HEK293T (cell line): ENCODE measurements around the gene SLC9A9.

Source experiments
- CTCF ChIA-PET: fragments of 350-600 bp; formaldehyde crosslinking; extraction: SDS; loops from one replicate; lab custom pipeline; 2021; ENCODE audit warnings: antibody characterized with exemption, inconsistent platforms; lab: Yijun Ruan, JAX
- POLR2A ChIA-PET: fragments of 350-600 bp; formaldehyde crosslinking; extraction: SDS; loops from one replicate; lab custom pipeline; 2020; ENCODE audit warnings: antibody characterized with exemption, inconsistent platforms; lab: Yijun Ruan, JAX
- DNase-seq: peaks from one replicate; pipeline ENCODE4 v3.0.0; 2012; ENCODE audit warnings: mixed read lengths; ENCODE audit errors: extremely low spot score
- ARNT ChIP-seq: fragments of 450-650 bp; IDR thresholded peaks from 2 replicates; pipeline ENCODE4 v1.6.1; 2017; ENCODE audit warnings: mild to moderate bottlenecking
- BHLHE40 ChIP-seq: fragments of 450-650 bp; IDR thresholded peaks from 2 replicates; pipeline ENCODE4 v1.6.1; 2016; ENCODE audit warnings: mild to moderate bottlenecking, moderate library complexity, borderline replicate concordance
- CTBP1 ChIP-seq: fragments of 450-650 bp; IDR thresholded peaks from 2 replicates; pipeline ENCODE4 v1.6.1; 2016; ENCODE audit warnings: borderline replicate concordance
- ELF4 ChIP-seq: fragments of 450-650 bp; IDR thresholded peaks from 2 replicates; pipeline ENCODE4 v1.6.1; 2017; ENCODE audit warnings: antibody characterized with exemption
- FOXA1 ChIP-seq: fragments of 450-650 bp; IDR thresholded peaks from 2 replicates; pipeline ENCODE4 v1.6.1; 2016; ENCODE audit warnings: mild to moderate bottlenecking
- FOXK2 ChIP-seq: fragments of 450-650 bp; IDR thresholded peaks from 2 replicates; pipeline ENCODE4 v1.6.1; 2016; ENCODE audit warnings: mild to moderate bottlenecking
- FOXM1 ChIP-seq: fragments of 450-650 bp; IDR thresholded peaks from 2 replicates; pipeline ENCODE4 v1.6.1; 2017; ENCODE audit warnings: mild to moderate bottlenecking, borderline replicate concordance
- HDGF ChIP-seq: fragments of 450-650 bp; IDR thresholded peaks from 2 replicates; pipeline ENCODE4 v1.6.1; 2017; ENCODE audit warnings: antibody characterized with exemption, borderline replicate concordance
- L3MBTL2 ChIP-seq: fragments of 450-650 bp; conservative IDR thresholded peaks from 2 replicates; pipeline ENCODE4 v1.6.1; 2016; ENCODE audit warnings: mild to moderate bottlenecking
- LEF1 ChIP-seq: fragments of 450-650 bp; IDR thresholded peaks from 2 replicates; pipeline ENCODE4 v1.6.1; 2017; ENCODE audit warnings: mild to moderate bottlenecking, borderline replicate concordance
- NFRKB ChIP-seq: fragments of 450-650 bp; IDR thresholded peaks from 2 replicates; pipeline ENCODE4 v1.6.1; 2016; ENCODE audit warnings: mild to moderate bottlenecking, moderate library complexity
- PKNOX1 ChIP-seq: fragments of 450-650 bp; IDR thresholded peaks from 2 replicates; pipeline ENCODE4 v1.6.1; 2016
- SP1 ChIP-seq: fragments of 450-650 bp; IDR thresholded peaks from 2 replicates; pipeline ENCODE4 v1.6.1; 2017
- SUZ12 ChIP-seq: fragments of 450-650 bp; IDR thresholded peaks from 2 replicates; pipeline ENCODE4 v1.6.1; 2016; ENCODE audit warnings: mild to moderate bottlenecking
- TARDBP ChIP-seq: fragments of 450-650 bp; IDR thresholded peaks from 2 replicates; pipeline ENCODE4 v1.6.1; 2016
- ZNF384 ChIP-seq: fragments of 450-650 bp; IDR thresholded peaks from 2 replicates; pipeline ENCODE4 v1.6.1; 2016

SLC9A9 gene

GRCh38 chr3:143330296-143330868 is 517.9 kb downstream of the SLC9A9 start:
- DNase-seq = no peak
- POLR2A ChIA-PET = no interaction called here
- TF ChIP-seq CTBP1 (no peak), SP1 (no peak), ELF4 (no peak), LEF1 (no peak), ZNF384 (no peak), SUZ12 (no peak), HDGF (no peak), FOXK2 (no peak), NFRKB (no peak), PKNOX1 (no peak), BHLHE40 (no peak), L3MBTL2 (no peak), FOXA1 (no peak), ARNT (no peak), FOXM1 (no peak), TARDBP (no peak)
- CTCF ChIA-PET = no interaction called here

- no peak for DNase-seq
- POLR2A ChIA-PET = no interaction called here
- CTCF ChIA-PET = no interaction called here
- no peak for TF ChIP-seq ARNT
- no peak for TF ChIP-seq ZNF384
- TF ChIP-seq LEF1 = no peak
- no peak for TF ChIP-seq SP1
- no peak for TF ChIP-seq FOXM1
- TF ChIP-seq NFRKB = no peak
- TF ChIP-seq L3MBTL2 = no peak
- TF ChIP-seq FOXA1 = no peak
- TF ChIP-seq BHLHE40 = no peak
- no peak for TF ChIP-seq CTBP1
- no peak for TF ChIP-seq PKNOX1
- TF ChIP-seq TARDBP = no peak
- no peak for TF ChIP-seq HDGF
- no peak for TF ChIP-seq SUZ12
- no peak for TF ChIP-seq FOXK2
- no peak for TF ChIP-seq ELF4
These were observed 518.6 kb downstream of the SLC9A9 start for GRCh38 chr3:143329567-143330211.

GRCh38 chr3:143328451-143328850 is 519.8 kb downstream of the SLC9A9 start:
- CTCF ChIA-PET = no interaction called here
- no peak for DNase-seq
- TF ChIP-seq L3MBTL2 (no peak), ZNF384 (no peak), PKNOX1 (no peak), ARNT (no peak), SP1 (no peak), LEF1 (no peak)
- POLR2A ChIA-PET = no interaction called here

- no peak for TF ChIP-seq CTBP1
- no peak for TF ChIP-seq BHLHE40
- TF ChIP-seq SP1 = no peak
- no peak for TF ChIP-seq FOXA1
- no peak for TF ChIP-seq HDGF
- TF ChIP-seq ARNT = no peak
- DNase-seq = no peak
- ChIA-PET POLR2A (no interaction called here), CTCF (no interaction called here)
These were observed 521.1 kb downstream of the SLC9A9 start for GRCh38 chr3:143326983-143327778.

GRCh38 chr3:143321058-143321769 is 527.1 kb downstream of the SLC9A9 start:
- ChIA-PET POLR2A (no interaction called here), CTCF (no interaction called here)
- TF ChIP-seq CTBP1 = no peak
- no peak for TF ChIP-seq BHLHE40
- no peak for TF ChIP-seq SUZ12
- TF ChIP-seq FOXM1 = no peak
- TF ChIP-seq FOXK2 = no peak
- TF ChIP-seq SP1 = no peak
- no peak for TF ChIP-seq TARDBP
- no peak for TF ChIP-seq ARNT
- no peak for TF ChIP-seq LEF1
- DNase-seq = no peak

GRCh38 chr3:143315766-143316165 is 532.5 kb downstream of the SLC9A9 start:
- ChIA-PET POLR2A (no interaction called here), CTCF (no interaction called here)
- TF ChIP-seq CTBP1 (no peak), FOXA1 (no peak), PKNOX1 (no peak), BHLHE40 (no peak), L3MBTL2 (no peak), FOXM1 (no peak), NFRKB (no peak), LEF1 (no peak)
- no peak for DNase-seq
